ENCODE data around the gene NLK.

GRCh38 chr17:28057731-28058246, 15.3 kb downstream of the NLK start:
- TF ChIP-seq SREBF1 (IDR thresholded peaks at IDR 0.05; ENCODE audit: low read length) (no peak), MTA3 (IDR thresholded peaks at IDR 0.05; ENCODE audit: borderline replicate concordance, low read length) (peak; percentile 70; the same call in 1 of the 2 replicates), EZH2 (IDR thresholded peaks at IDR 0.05; ENCODE audit: borderline replicate concordance, control insufficient read depth, low read depth, low read length) (no peak), ATF3 (IDR thresholded peaks at IDR 0.05; ENCODE audit: borderline replicate concordance, extremely low read depth, low read depth, low read length) (no peak)

All from GM12878 (cell line).